ENCODE measurements around the gene DAAM1.

DAAM1 gene

GRCh38 chr14:59342516-59343484 is 154.3 kb downstream of the DAAM1 start:
- DNase-seq (ENCODE audit: low spot score) = no peak

- DNase-seq (ENCODE audit: low spot score) = no peak
These were observed 155.1 kb downstream of the DAAM1 start for GRCh38 chr14:59343585-59343984.

- DNase-seq (ENCODE audit: low spot score) = no peak
These were observed 155.5 kb downstream of the DAAM1 start for GRCh38 chr14:59344016-59344415.

- DNase-seq (ENCODE audit: low spot score) = no peak
These were observed 156.4 kb downstream of the DAAM1 start for GRCh38 chr14:59344691-59345455.

- no peak for DNase-seq (ENCODE audit: low spot score)
These were observed 157.9 kb downstream of the DAAM1 start for GRCh38 chr14:59346329-59346728.

GRCh38 chr14:59346796-59347510 is 158.5 kb downstream of the DAAM1 start:
- no peak for DNase-seq (ENCODE audit: low spot score)

- no peak for DNase-seq (ENCODE audit: low spot score)
These were observed 159.0 kb downstream of the DAAM1 start for GRCh38 chr14:59347511-59347900.

GRCh38 chr14:59347915-59348314 is 159.4 kb downstream of the DAAM1 start:
- DNase-seq (ENCODE audit: low spot score) = no peak

GRCh38 chr14:59349258-59349701 is 160.8 kb downstream of the DAAM1 start:
- DNase-seq (ENCODE audit: low spot score) = no peak

- no peak for DNase-seq (ENCODE audit: low spot score)
These were observed 164.5 kb downstream of the DAAM1 start for GRCh38 chr14:59352961-59353360.

- DNase-seq (ENCODE audit: low spot score) = no peak
These were observed 166.2 kb downstream of the DAAM1 start for GRCh38 chr14:59354666-59355065.

- DNase-seq (ENCODE audit: low spot score) = no peak
These were observed 166.6 kb downstream of the DAAM1 start for GRCh38 chr14:59355091-59355490.

GRCh38 chr14:59356312-59356711 is 167.8 kb downstream of the DAAM1 start:
- DNase-seq (ENCODE audit: low spot score) = no peak

- DNase-seq (ENCODE audit: low spot score) = no peak
These were observed 168.3 kb downstream of the DAAM1 start for GRCh38 chr14:59356767-59357166.

GRCh38 chr14:59358102-59358501 is 169.6 kb downstream of the DAAM1 start:
- peak; percentile 29 for DNase-seq (ENCODE audit: low spot score)

- DNase-seq (ENCODE audit: low spot score) = no peak
These were observed 170.3 kb downstream of the DAAM1 start for GRCh38 chr14:59358784-59359183.

GRCh38 chr14:59359431-59360124 is 171.1 kb downstream of the DAAM1 start:
- no peak for DNase-seq (ENCODE audit: low spot score)

GRCh38 chr14:59360233-59360632 is 171.8 kb downstream of the DAAM1 start:
- no peak for DNase-seq (ENCODE audit: low spot score)

GRCh38 chr14:59360923-59361794 is 172.7 kb downstream of the DAAM1 start:
- DNase-seq (ENCODE audit: low spot score) = peak; percentile 72

GRCh38 chr14:59362513-59362912 is 174.0 kb downstream of the DAAM1 start:
- DNase-seq (ENCODE audit: low spot score) = no peak

Data from SW480 (cell line).